Thoracic aorta (tissue), 2 donors: ENCODE data around the gene ADGRB3. TPM values are rescaled to one million over a fixed set of nuclear protein-coding genes. Genes with fewer than 3 reads are reported as not detected.
"Not testable (repeated sequence)": the region's sequence is repeated elsewhere in the genome, so short reads cannot be mapped to it uniquely, and the experiment has no call there.

Source experiments
- ATAC-seq: fragments of 150-250 bp; one replicate; pipeline ENCODE4 v1.8.0; 2017; ENCODE audit warnings: low read depth; ENCODE audit not compliant: insufficient number of reproducible peaks, low FRiP score
- DNase-seq: peaks from one replicate; pipeline ENCODE4 v3.0.0-alpha.2; 2020; ENCODE audit warnings: low spot score
- H3K27ac ChIP-seq, 2 donors: fragments of 200-600 bp; sonication (generic); 1 replicate in 1 of 2; 2 replicates in 1 of 2; pipeline ENCODE4 v1.5.1; 2016; ENCODE audit warnings: mild to moderate bottlenecking in 2 of 2, moderate library complexity in 2 of 2
- H3K27me3 ChIP-seq: fragments of 200-600 bp; sonication (generic); replicated peaks from 2 replicates; pipeline ENCODE4 v1.6.0; 2016; ENCODE audit warnings: mild to moderate bottlenecking; ENCODE audit not compliant: insufficient read depth
- H3K36me3 ChIP-seq: fragments of 200-600 bp; sonication (generic); one replicate; pipeline ENCODE4 v1.5.1; 2016
- H3K4me1 ChIP-seq, 2 donors: fragments of 200-600 bp; sonication (generic); 1 replicate in 1 of 2; 2 replicates in 1 of 2; pipeline versions ENCODE4 v1.5.1 to v1.6.0; 2016; ENCODE audit warnings: low read depth in 2 of 2, mild to moderate bottlenecking in 1 of 2; ENCODE audit not compliant: control insufficient read depth in 1 of 2
- H3K4me3 ChIP-seq: fragments of 200-600 bp; sonication (generic); 2 replicates; pipeline ENCODE4 v1.5.1; 2016; ENCODE audit warnings: mild to moderate bottlenecking
- H3K9me3 ChIP-seq: fragments of 200-600 bp; sonication (generic); 2 replicates; pipeline ENCODE4 v1.5.1; 2016
- total RNA-seq, 2 donors: library from RNA; depleted of rRNA; stranded (reverse); fragments of >200 nt; gene quantifications; one replicate each; pipeline versions ENCODE4 v1.1.0 to v1.2.3, GENCODE V29; 2016
- TF ChIP-seq, protein P1 (sequence below): fragments of 200-600 bp; sonication (generic); IDR thresholded peaks from one replicate; pipeline ENCODE4 v1.5.1; 2019; ENCODE audit warnings: antibody characterized with exemption

The ADGRB3 gene
- total RNA-seq, 2 donors from 2014 or later: 2.4 to 10.1 TPM

DNA sequence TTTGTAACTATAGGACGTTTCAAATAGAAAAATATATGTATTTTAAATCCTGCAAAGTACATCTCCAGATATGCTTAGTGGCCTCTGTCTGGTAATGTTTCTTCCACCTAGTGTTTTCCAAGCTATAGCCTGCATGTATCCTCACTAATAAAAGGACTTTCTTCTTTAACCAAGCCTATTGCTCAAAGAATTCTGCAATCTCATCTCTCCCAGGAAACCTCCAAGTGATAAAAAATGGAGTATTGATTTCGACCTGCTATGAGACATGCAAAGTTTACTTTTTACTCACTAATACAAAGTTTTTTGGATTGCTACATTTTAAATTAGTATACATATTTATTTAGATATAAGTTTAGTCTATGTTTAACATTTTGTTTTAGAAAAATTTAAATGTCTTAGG, 23.3 kb downstream of the ADGRB3 start:
- DNase-seq (no peak), ATAC-seq (no peak)
- no peaks in the 10 kb centered on the region for H3K9me3 ChIP-seq
- H3K36me3 ChIP-seq: no peaks in the 10 kb centered on the region
- no peak overlapping the region for H3K4me3 ChIP-seq
- no peaks in the 10 kb centered on the region for H3K27me3 ChIP-seq
- TF ChIP-seq, protein P1, sequence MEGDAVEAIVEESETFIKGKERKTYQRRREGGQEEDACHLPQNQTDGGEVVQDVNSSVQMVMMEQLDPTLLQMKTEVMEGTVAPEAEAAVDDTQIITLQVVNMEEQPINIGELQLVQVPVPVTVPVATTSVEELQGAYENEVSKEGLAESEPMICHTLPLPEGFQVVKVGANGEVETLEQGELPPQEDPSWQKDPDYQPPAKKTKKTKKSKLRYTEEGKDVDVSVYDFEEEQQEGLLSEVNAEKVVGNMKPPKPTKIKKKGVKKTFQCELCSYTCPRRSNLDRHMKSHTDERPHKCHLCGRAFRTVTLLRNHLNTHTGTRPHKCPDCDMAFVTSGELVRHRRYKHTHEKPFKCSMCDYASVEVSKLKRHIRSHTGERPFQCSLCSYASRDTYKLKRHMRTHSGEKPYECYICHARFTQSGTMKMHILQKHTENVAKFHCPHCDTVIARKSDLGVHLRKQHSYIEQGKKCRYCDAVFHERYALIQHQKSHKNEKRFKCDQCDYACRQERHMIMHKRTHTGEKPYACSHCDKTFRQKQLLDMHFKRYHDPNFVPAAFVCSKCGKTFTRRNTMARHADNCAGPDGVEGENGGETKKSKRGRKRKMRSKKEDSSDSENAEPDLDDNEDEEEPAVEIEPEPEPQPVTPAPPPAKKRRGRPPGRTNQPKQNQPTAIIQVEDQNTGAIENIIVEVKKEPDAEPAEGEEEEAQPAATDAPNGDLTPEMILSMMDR: no peak
- H3K4me1 ChIP-seq: no peaks in the 10 kb centered on the region
- no peak overlapping the region for H3K27ac ChIP-seq

- no peak for ATAC-seq
- no peak overlapping the region for H3K27ac ChIP-seq
- peaks cover 0 to 8% of the 10 kb centered on the region in 2 donors for H3K4me1 ChIP-seq
- no peaks in the 10 kb centered on the region for H3K36me3 ChIP-seq
- no peak overlapping the region for H3K4me3 ChIP-seq
- no peak for DNase-seq
- no peaks in the 10 kb centered on the region for H3K9me3 ChIP-seq
- no peaks in the 10 kb centered on the region for H3K27me3 ChIP-seq
- TF ChIP-seq, protein P1: no peak
These were observed 38.2 kb downstream of the ADGRB3 start for GRCh38 chr6:68673255-68673654.

DNA sequence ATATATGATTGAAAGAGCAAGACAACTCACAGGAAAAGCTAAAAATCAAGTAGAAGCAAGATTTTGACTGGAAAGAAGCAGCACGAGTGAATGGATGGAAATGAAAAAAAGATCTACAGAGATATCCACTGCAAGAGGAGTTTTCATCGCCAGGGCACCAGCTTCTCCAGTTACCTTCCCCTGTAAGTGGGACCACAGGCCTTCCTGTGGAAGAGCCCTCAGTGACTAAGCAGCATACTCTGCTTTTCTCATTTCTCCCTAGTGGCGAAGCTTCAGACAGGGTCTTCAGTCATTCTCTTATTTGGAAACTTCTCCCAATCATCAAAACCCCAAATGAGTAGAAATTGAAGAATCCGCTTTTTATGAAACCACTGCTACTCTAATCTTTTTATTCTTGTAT, 40.5 kb downstream of the ADGRB3 start:
- ATAC-seq (no peak), DNase-seq (no peak)
- TF ChIP-seq, protein P1: no peak
- Histone ChIP-seq H3K36me3 (no peaks in the 10 kb centered on the region), H3K27me3 (no peaks in the 10 kb centered on the region), H3K9me3 (no peaks in the 10 kb centered on the region), H3K27ac (no peak overlapping the region), H3K4me1 (peaks cover 0 to 8% of the 10 kb centered on the region in 2 donors), H3K4me3 (no peak overlapping the region)

DNA sequence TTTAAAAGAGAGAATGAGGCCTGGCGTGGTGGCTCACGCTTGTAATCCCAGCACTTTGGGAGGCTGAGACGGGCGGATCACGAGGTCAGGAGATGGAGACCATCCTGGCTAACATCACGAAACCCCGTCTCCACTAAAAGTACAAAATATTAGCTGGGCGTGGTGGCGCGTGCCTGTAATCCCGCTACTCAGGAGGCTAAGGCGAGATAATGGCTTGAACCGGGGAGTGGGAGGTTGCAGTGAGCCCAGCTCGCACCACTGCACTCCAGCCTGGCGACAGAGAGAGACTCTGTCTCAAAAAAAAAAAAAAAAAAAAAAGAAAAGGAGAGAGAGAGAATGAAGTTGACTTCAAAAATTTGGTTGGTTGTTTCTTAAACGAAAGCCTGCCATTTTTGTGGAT, 41.0 kb downstream of the ADGRB3 start:
- H3K36me3 ChIP-seq, H3K4me1 ChIP-seq: not testable (repeated sequence)

GRCh38 chr6:68677058-68677457, 42.0 kb downstream of the ADGRB3 start:
- H3K4me3 ChIP-seq: no peak overlapping the region
- no peaks in the 10 kb centered on the region for H3K36me3 ChIP-seq
- H3K27ac ChIP-seq: no peak overlapping the region
- no peaks in the 10 kb centered on the region for H3K9me3 ChIP-seq
- ATAC-seq (no peak), DNase-seq (no peak)
- TF ChIP-seq, protein P1: no peak
- no peaks in the 10 kb centered on the region for H3K27me3 ChIP-seq
- peaks cover 0 to 8% of the 10 kb centered on the region in 2 donors for H3K4me1 ChIP-seq

More for the DNA sequence above, 41.0 kb downstream of the ADGRB3 start:
- not testable (repeated sequence) for DNase-seq, H3K27me3 ChIP-seq, H3K4me3 ChIP-seq, H3K9me3 ChIP-seq, H3K27ac ChIP-seq, ATAC-seq

DNA sequence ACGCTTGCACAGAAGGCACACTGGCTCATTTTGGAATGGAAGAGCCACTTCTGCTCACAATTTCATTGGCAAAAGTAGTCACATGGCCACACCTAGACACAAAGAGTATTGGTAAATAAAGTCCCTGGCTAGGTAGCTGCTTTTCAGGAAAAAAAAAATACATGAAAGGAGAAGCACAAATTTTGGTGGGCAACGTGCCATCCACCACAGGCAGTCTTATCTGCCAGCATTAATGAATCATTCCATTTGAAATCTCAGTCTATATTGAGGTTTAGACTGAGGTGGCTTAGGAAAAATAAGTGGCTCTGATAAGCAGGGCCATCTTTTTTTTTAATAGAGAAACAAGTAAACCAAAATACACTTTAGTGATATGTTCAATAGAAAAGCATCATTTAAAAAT, 44.3 kb downstream of the ADGRB3 start:
- no peaks in the 10 kb centered on the region for H3K36me3 ChIP-seq
- ATAC-seq: no peak
- TF ChIP-seq, protein P1: no peak

More for the DNA sequence above, 44.3 kb downstream of the ADGRB3 start:
- H3K27ac ChIP-seq: no peak overlapping the region
- H3K4me3 ChIP-seq: no peak overlapping the region
- peaks cover 0 to 8% of the 10 kb centered on the region in 2 donors for H3K4me1 ChIP-seq
- no peaks in the 10 kb centered on the region for H3K27me3 ChIP-seq
- no peaks in the 10 kb centered on the region for H3K9me3 ChIP-seq
- no peak for DNase-seq
